GM21723 (cell line): ENCODE results near the gene PSMC3IP.

Experiments
- ATAC-seq: cut with Tn5 transposase; IDR thresholded peaks from one replicate; pipeline ENCODE4 v1.9.1; 2021; ENCODE audit warnings: mild to moderate bottlenecking, moderate library complexity; ENCODE audit not compliant: unreplicated experiment

The PSMC3IP gene

GRCh38 chr17:42586514-42587230 lies 9.1 kb upstream of the PSMC3IP start:
- no peak for ATAC-seq

DNA sequence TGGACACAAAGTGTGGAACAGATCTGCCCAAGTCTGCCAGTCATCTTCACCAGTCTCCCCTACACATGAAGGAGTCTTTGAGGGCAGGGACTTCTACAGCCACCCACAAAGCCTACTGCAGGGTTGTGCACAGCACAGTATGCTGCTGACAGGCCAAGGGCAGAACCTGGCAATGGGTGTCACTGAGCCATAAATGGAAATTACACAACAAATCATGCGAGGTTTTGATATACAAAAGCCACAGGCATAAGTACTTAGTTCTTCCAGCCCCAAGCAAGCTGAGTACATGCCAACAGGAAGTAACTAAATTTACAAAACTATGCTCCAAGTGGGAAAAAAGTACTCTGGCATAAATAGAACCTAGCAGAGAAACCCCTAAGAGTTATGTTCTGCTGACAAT lies 7.8 kb upstream of the PSMC3IP start:
- no peak for ATAC-seq

GRCh38 chr17:42584880-42585279 lies 7.4 kb upstream of the PSMC3IP start:
- ATAC-seq, result no peak

- no peak for ATAC-seq
Observed at GRCh38 chr17:42581744-42582270, 4.3 kb upstream of the PSMC3IP start.

GRCh38 chr17:42579794-42580551 lies 2.4 kb upstream of the PSMC3IP start:
- ATAC-seq, result no peak

GRCh38 chr17:42578282-42578869 lies 847 bp upstream of the PSMC3IP start:
- ATAC-seq, result peak; percentile 54

GRCh38 chr17:42577140-42577531 lies 393 bp downstream of the PSMC3IP start:
- ATAC-seq, result peak; percentile 7

- no peak for ATAC-seq
Observed at GRCh38 chr17:42574463-42574862, 3.1 kb downstream of the PSMC3IP start.

GRCh38 chr17:42573095-42573494 lies 4.4 kb downstream of the PSMC3IP start:
- no peak for ATAC-seq

GRCh38 chr17:42571435-42572225 lies 5.9 kb downstream of the PSMC3IP start:
- no peak for ATAC-seq

GRCh38 chr17:42568341-42569111 lies 9.0 kb downstream of the PSMC3IP start:
- no peak for ATAC-seq

DNA sequence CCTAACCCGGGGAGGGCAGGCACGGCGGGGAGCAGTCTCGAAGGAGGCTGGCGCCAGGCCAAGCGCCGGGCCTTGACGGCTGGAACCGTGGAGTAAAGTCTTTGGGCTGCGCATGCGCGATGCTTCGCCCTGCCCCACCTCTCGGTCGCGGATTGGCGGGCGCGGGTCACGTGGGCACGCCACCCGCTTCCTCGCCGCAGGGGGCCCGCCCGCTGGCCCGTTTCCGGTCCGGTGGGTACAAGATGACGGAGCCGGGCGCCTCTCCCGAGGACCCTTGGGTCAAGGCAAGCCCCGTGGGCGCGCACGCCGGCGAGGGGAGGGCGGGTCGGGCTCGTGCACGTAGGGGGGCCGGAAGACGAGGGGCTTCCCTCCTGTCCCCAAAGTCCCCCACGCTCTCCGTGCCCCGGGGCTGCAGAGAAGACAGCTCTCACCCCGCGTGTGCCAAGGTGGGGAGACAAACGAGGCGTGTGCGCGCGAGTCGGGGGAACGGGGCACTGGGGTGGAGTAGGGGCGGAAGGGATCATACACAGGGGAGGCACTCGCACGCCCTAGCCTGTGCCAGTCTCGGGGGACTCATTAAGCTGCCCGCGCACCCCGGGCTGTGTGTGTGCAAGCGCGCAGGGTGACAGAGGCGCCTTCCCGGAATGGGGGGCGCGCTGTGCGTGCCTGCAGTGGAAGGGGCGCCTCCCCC lies 10.5 kb downstream of the PSMC3IP start, which contains the start of gene MLX:
TSS of gene MLX (plus strand) at position 218 of the 691 bp plus-strand sequence. CDS start at position 243, 25 bp downstream.
- peak; percentile 43 for ATAC-seq

DNA sequence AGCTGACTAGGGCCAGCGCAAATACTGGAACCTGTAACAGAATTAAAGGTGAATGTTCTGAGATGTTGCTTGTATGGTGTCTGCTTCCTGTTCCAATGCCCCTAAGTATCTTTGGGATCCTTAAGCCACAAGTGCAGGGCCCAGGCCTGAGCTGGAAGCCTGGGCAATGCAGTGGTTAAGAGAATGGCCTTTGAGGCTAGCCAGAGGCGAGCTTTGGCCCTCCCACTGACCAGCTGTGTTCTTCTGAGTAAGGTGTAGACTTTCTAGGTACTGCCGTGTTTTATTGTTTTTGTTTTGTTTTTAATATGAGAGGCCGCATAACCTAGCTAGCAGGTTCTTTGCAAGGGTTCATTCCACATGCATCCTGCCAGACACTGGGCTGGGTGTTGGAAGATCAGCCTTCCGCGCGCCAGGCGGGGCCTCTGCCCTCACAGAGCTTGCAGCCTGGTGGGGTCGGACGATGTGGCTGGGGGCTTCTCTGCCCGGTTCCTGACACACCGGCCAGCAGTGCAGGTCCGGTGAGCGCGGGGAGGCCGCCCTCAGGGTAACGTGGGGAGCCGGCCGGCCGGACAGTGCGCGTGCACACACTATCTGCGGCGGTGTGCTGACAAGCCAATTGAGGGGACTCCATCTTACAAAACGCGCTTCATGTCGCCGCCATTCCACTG lies 11.2 kb downstream of the PSMC3IP start:
- no peak for ATAC-seq

DNA sequence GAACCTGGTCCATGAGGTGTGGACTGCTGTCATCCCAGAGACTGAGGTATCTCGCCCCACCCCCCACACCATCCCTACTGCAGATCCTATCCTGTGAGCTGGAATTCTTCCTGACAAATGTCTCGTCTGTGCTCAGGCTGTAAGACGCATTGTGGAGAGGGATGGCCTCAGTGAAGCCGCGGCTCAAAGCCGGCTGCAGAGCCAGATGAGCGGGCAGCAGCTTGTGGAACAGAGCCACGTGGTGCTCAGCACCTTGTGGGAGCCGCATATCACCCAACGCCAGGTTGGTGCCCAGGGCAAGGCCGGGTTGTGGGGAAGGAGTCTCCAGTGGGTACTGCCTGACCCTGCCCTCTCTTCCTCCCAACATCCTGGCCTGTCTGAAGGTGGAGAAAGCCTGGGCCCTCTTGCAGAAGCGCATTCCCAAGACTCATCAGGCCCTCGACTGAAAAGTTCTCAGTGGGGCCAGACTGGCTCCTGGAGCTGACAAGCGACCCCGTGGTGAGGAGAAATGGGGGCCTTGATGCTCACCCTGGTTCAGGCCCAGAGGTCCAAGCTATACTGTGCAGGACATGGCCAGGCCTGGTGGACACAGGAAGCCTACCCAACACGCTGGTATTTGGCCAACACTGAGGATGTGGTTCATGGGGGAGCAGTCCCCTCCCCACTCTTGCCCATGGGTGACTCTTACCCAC lies 11.9 kb downstream of the PSMC3IP start:
- ATAC-seq, result no peak

DNA sequence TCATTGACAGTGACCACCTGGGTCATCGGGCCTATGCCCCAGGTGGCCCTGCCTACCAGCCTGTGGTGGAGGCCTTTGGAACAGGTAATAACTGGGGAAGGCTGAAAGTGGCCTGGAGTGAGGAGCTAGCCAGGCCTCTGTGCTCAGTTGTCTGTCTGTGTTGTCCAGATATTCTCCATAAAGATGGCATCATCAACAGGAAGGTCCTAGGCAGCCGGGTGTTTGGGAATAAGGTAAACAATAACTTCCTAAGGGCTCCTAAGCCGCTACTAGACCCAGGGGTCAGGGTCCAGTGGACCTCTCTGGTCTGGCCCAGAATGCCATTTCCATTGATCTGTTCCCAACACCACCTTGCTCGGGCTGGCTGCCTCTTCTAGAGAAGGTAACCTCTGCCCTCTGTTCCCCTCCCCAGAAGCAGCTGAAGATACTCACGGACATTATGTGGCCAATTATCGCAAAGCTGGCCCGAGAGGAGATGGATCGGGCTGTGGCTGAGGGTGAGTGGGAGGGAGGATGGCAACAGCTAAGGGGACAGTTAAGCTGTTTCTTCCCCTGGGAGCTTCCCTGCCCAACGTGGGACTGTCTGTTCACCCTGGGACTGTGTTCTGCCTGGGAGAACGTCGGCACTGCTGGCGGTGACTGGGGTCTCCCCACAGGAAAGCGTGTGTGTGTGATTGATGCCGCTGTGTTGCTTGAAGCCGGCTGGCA lies 12.6 kb downstream of the PSMC3IP start:
- ATAC-seq, result no peak

GRCh38 chr17:42563950-42564349 lies 13.6 kb downstream of the PSMC3IP start:
- ATAC-seq, result no peak

DNA sequence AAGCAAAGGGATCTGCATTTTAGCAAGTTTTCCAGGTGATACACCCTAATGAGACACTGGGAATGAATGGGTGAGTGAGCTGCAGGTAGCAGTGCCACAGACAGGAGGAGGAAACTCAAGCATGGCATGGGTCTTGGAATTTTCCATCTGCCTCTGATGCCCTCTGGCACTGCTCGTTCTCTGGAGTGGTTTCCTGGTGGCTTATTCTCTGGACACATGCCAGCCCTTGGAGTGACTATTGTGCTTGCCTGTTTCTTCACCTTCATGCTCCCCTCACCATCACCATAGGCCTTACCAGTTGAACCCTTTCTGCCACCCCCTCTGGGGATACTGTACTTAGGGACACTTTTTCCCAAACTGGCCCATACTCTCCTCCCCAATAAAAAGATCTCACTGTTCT lies 14.0 kb downstream of the PSMC3IP start:
- no peak for ATAC-seq

DNA sequence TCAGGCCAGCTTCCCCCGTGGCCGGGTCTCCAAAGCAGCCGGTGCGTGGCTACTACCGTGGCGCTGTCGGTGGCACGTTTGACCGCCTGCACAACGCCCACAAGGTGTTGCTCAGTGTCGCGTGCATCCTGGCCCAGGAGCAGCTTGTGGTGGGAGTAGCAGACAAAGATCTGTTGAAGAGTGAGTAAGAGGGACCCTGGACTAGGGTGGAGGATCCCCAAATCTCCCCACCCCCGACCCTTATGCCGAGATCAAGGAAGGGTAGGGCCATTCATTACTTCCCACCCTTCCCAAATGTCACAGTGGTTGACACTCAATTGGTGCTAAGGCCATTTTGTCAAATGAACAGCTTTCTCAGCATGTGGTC lies 14.4 kb downstream of the PSMC3IP start:
- ATAC-seq, result no peak
